Naive thymus-derived CD8-positive, alpha-beta T cell (primary cell): ENCODE measurements around the gene RHOBTB3. TPM values are rescaled to one million over a fixed set of nuclear protein-coding genes. Genes with fewer than 3 reads are reported as not detected.

Source experiments
- ATAC-seq, 2 donors: fragments of 150-1000 bp; cut with Tn5 transposase in 1 of 2; sonication (Bioruptor Pico), chemical (Tn5 transposase) in 1 of 2; 1 replicate in 1 of 2; 2 replicates in 1 of 2; pipeline ENCODE4 v1.10.0; 2021; ENCODE audit warnings: mild to moderate bottlenecking in 2 of 2, moderate library complexity in 2 of 2
- POLR2A ChIA-PET: fragments of 350-600 bp; sonication (Branson Sonifier 250); formaldehyde crosslinking; loops from one replicate; lab custom pipeline; 2021; ENCODE audit warnings: antibody characterized with exemption; lab: Charles Lee
- DNase-seq, 10 donors: peaks; one replicate each; pipeline versions ENCODE4 v3.0.0 to v3.0.0-alpha.2; 2020 to 2022
- H3K27ac Mint-ChIP-seq, 10 donors: one replicate each; pipeline ENCODE4 v1.8.0; 2020 to 2022; ENCODE audit warnings: mild to moderate bottlenecking in 10 of 10, mixed read lengths in 10 of 10, moderate library complexity in 4 of 10, inconsistent platforms in 1 of 10
- H3K27me3 Mint-ChIP-seq, 5 donors: one replicate each; pipeline ENCODE4 v1.8.0; 2021 to 2022; ENCODE audit warnings: mixed read lengths in 5 of 5
- H3K36me3 Mint-ChIP-seq, 3 donors: one replicate each; pipeline ENCODE4 v1.8.0; 2020 to 2022; ENCODE audit warnings: mixed read lengths in 3 of 3, mild to moderate bottlenecking in 2 of 3, inconsistent platforms in 1 of 3
- H3K4me1 Mint-ChIP-seq, 4 donors: one replicate each; pipeline ENCODE4 v1.8.0; 2021 to 2022; ENCODE audit warnings: mixed read lengths in 4 of 4
- H3K4me3 Mint-ChIP-seq, 10 donors: one replicate each; pipeline ENCODE4 v1.8.0; 2020 to 2022; ENCODE audit warnings: mild to moderate bottlenecking in 10 of 10, mixed read lengths in 10 of 10, moderate library complexity in 6 of 10, inconsistent platforms in 1 of 10
- H3K9me3 Mint-ChIP-seq, 9 donors: one replicate each; pipeline ENCODE4 v1.8.0; 2020 to 2022; ENCODE audit warnings: mixed read lengths in 9 of 9, mild to moderate bottlenecking in 3 of 9, inconsistent platforms in 1 of 9, moderate library complexity in 1 of 9
- polyA plus RNA-seq, 3 donors: library from polyadenylated mRNA; unstranded; fragments of 300-500 nt; fragmentation: Illumina TruSeq; gene quantifications; one replicate each; pipeline ENCODE4 v1.2.3, GENCODE V29; 2021
- total RNA-seq, 8 experiments: library from RNA in 2 of 8; stranded (reverse) in 2 of 8; gene quantifications; one replicate each; pipeline ENCODE4 v1.2.3 and lab custom pipeline; 2021 to 2026

The RHOBTB3 gene
- total and polyA plus RNA-seq, 5 experiments from 2014 or later: 0.25 to 2.9 (median 0.60) TPM

DNA sequence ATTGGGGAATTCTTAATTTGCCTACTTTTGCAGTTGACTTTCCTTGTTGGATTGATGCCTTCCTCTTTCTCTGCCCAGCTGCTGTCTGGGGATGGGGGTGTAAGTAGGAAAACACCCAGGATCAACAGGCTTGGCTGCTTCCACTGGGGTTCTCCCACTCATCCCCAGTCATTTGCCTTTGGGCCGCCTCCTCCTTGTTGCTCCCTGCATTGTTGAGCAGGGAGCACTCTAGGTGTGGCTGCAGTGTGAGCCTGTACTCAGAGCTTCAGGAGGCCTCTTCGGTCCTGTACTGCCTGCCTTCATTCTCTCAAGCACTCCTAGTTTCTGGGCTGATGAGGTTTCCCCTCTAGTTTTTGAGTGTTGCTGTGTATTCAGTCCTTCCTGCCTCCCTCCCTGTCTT is 12.1 kb downstream of the RHOBTB3 start:
- no peaks in the 10 kb centered on the region for H3K9me3 Mint-ChIP-seq
- peaks cover 0 to 6% (median 0%) of the 10 kb centered on the region in 4 donors for H3K4me1 Mint-ChIP-seq
- no peak overlapping the region for H3K4me3 Mint-ChIP-seq
- H3K27me3 Mint-ChIP-seq: peaks cover 0 to 5% (median under 1%) of the 10 kb centered on the region in 5 donors
- POLR2A ChIA-PET: interaction anchor here (0.6 kb wide), 1 partner anchor 19 kb away, joined by 7 read pairs; no protein-coding TSS in a partner anchor
- no peaks in the 10 kb centered on the region for H3K36me3 Mint-ChIP-seq
- H3K27ac Mint-ChIP-seq: no peak overlapping the region
- DNase-seq (no peak), ATAC-seq (no peak)

DNA sequence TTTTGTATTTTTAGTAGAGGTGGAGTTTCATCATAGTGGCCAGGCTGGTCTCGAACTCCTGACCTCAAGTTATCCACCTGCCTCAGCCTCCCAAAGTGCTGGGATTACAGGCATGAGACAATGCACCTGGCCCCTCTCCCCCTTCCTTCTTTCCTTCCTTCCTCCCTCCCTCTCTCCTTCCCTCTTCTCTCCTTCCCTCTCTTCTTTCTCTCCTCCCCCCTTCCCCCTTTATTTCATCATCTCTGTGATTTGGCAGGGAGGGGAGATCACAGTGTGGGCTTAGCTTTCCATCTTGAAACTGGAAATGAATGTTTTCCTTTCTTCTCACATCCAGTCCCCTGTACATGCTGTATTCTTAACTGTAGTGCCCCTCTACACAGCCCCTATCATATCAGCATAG is 12.7 kb downstream of the RHOBTB3 start:
- ATAC-seq (no peak), DNase-seq (no peak)
- H3K4me3 Mint-ChIP-seq: no peak overlapping the region
- no peaks in the 10 kb centered on the region for H3K9me3 Mint-ChIP-seq
- H3K36me3 Mint-ChIP-seq: no peaks in the 10 kb centered on the region
- peaks cover 0 to 3% (median 0%) of the 10 kb centered on the region in 5 donors for H3K27me3 Mint-ChIP-seq
- H3K4me1 Mint-ChIP-seq: peaks cover 0 to 6% (median 0%) of the 10 kb centered on the region in 4 donors
- H3K27ac Mint-ChIP-seq: no peak overlapping the region
- POLR2A ChIA-PET: interaction anchor here (0.6 kb wide), 1 partner anchor 18 kb away, joined by 7 read pairs; no protein-coding TSS in a partner anchor

- ATAC-seq (no peak), DNase-seq (no peak)
- POLR2A ChIA-PET: no interaction called here
- no peak overlapping the region for H3K27ac Mint-ChIP-seq
- H3K4me1 Mint-ChIP-seq: no peaks in the 10 kb centered on the region
- no peaks in the 10 kb centered on the region for H3K36me3 Mint-ChIP-seq
- H3K27me3 Mint-ChIP-seq: no peaks in the 10 kb centered on the region
- no peak overlapping the region for H3K4me3 Mint-ChIP-seq
- no peaks in the 10 kb centered on the region for H3K9me3 Mint-ChIP-seq
Observed at GRCh38 chr5:95746194-95746593, 15.1 kb downstream of the RHOBTB3 start.

GRCh38 chr5:95746722-95747679 is 15.9 kb downstream of the RHOBTB3 start:
- POLR2A ChIA-PET: no interaction called here
- no peaks in the 10 kb centered on the region for H3K4me1 Mint-ChIP-seq
- ATAC-seq: no peak
- H3K4me3 Mint-ChIP-seq: no peak overlapping the region
- DNase-seq: no peak
- H3K9me3 Mint-ChIP-seq: no peaks in the 10 kb centered on the region
- H3K36me3 Mint-ChIP-seq: no peaks in the 10 kb centered on the region
- H3K27me3 Mint-ChIP-seq: no peaks in the 10 kb centered on the region
- peak overlapping the region in 1 of 10 donors; percentile 60 for H3K27ac Mint-ChIP-seq

DNA sequence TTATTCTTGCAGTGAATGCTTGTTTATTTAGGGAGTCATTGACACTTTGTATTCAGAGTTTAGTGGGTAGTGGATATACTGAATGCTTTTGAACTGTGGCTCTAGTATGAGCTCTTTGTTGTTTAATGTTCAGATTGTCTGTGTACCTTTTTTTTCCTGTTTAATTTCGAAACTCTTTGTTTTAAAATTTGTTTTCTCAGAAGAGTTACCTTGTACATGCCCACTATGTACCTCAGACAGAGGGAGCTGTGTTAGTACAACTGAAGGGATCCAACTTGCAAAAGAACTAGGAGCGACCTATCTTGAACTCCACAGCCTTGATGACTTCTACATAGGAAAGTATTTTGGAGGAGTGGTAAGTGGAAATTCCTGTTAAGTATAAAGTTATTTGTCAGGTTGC is 17.0 kb downstream of the RHOBTB3 start:
- H3K4me1 Mint-ChIP-seq: no peaks in the 10 kb centered on the region
- POLR2A ChIA-PET: no interaction called here

GRCh38 chr5:95754545-95754944 is 23.4 kb downstream of the RHOBTB3 start:
- no peak for ATAC-seq
- H3K4me3 Mint-ChIP-seq: no peak overlapping the region
- POLR2A ChIA-PET: no interaction called here
- no peak overlapping the region for H3K27ac Mint-ChIP-seq
- H3K36me3 Mint-ChIP-seq: no peaks in the 10 kb centered on the region
- H3K9me3 Mint-ChIP-seq: no peaks in the 10 kb centered on the region
- peaks cover 0 to 12% (median under 1%) of the 10 kb centered on the region in 4 donors for H3K4me1 Mint-ChIP-seq
- H3K27me3 Mint-ChIP-seq: no peaks in the 10 kb centered on the region
- no peak for DNase-seq

More for the DNA sequence above, 17.0 kb downstream of the RHOBTB3 start:
- Mint-ChIP-seq H3K9me3 (no peaks in the 10 kb centered on the region), H3K27ac (no peak overlapping the region), H3K27me3 (no peaks in the 10 kb centered on the region), H3K36me3 (no peaks in the 10 kb centered on the region), H3K4me3 (no peak overlapping the region)
- DNase-seq (no peak), ATAC-seq (no peak)

GRCh38 chr5:95759005-95759404 is 27.9 kb downstream of the RHOBTB3 start:
- DNase-seq: no peak
- H3K4me3 Mint-ChIP-seq: peak overlapping the region in 1 of 10 donors; percentile 65
- POLR2A ChIA-PET: no interaction called here
- no peaks in the 10 kb centered on the region for H3K9me3 Mint-ChIP-seq
- H3K36me3 Mint-ChIP-seq: no peaks in the 10 kb centered on the region
- peak overlapping the region in 2 of 10 donors; percentile 63 to 92 for H3K27ac Mint-ChIP-seq
- H3K27me3 Mint-ChIP-seq: no peaks in the 10 kb centered on the region
- ATAC-seq: no peak
- H3K4me1 Mint-ChIP-seq: peaks cover 7 to 43% (median 22%) of the 10 kb centered on the region in 4 donors

DNA sequence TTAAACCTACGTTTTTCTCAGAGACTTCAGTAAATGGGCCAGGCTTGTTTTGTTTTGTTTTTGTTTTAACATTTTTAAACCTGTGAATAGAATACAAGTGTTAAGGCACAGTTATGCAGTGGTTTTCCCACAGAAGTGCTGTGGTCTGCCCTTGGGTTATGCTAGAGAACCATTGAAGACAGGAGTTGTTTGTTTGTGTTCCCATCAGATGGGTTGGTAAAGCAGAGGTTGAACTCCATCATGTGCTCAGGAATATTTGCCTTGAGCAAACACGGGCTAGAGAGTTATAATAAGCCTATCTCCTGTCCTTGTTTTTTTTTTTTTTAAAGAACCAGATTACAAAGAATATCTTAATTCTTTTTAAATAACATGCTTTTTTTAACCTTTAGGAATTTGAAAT is 28.5 kb downstream of the RHOBTB3 start:
- POLR2A ChIA-PET: interaction anchor here (0.5 kb wide), 1 partner anchor 1423 kb away, joined by 3 read pairs; the partner anchor contains the start of gene RIOK2
- no peak for DNase-seq
- ATAC-seq: no peak
- peak overlapping the region in 5 of 10 donors; percentile 48 to 92 (median 90) for H3K27ac Mint-ChIP-seq
- H3K9me3 Mint-ChIP-seq: no peaks in the 10 kb centered on the region
- H3K4me1 Mint-ChIP-seq: peaks cover 7 to 43% (median 22%) of the 10 kb centered on the region in 4 donors
- no peaks in the 10 kb centered on the region for H3K36me3 Mint-ChIP-seq
- H3K4me3 Mint-ChIP-seq: peak overlapping the region in 4 of 10 donors; percentile 8 to 76 (median 18)
- H3K27me3 Mint-ChIP-seq: no peaks in the 10 kb centered on the region

- POLR2A ChIA-PET: interaction anchor here (0.5 to 0.7 kb wide), 2 partner anchors 74 to 1422 kb away, joined by 3 to 4 read pairs; partner anchors contain the start of gene RIOK2
- peak in 3 of 10 donors; percentile 31 to 35 (median 32) for DNase-seq
Observed at GRCh38 chr5:95760273-95761191, 29.4 kb downstream of the RHOBTB3 start.

DNA sequence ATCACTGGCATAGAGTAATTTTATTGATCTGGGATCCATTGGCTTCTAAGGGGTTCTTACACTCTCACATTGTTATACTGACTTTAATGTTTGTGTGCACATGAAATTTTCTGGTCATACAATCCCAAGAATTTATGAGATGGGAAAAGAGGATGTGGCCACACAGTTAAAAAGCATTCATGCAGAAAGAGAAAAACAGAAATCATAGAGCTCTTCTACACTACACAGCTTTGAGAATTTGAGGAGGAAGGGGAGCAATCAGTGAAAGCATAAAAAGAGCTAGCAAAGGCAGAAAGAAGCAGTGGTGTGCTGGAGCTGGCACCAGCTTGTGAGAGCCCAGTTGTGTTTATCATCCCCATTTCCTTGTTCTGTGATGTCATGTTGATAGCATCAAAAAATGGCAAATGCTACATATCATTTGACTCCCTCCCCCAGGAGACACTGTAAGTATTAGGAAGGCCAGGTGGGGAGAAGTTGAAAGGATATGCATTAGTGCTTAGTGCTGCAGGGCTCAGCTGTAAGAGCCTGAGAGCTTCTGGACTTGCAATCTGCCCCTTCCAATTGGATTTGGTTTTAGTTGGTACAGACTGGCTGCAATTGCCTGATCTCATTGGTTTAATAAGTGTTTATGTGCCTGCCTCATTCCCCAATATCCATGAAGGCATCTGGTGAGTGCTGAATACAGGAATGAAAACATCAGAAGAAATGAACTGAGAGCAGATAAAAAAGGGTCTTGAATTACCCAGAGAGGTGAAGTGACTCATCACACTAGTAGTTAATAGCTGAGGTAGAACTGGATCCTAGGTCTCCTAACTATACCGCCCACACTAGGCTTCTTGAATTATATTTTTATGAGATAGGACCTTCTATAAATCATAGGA is 30.9 kb downstream of the RHOBTB3 start:
- peaks cover 9 to 43% (median 22%) of the 10 kb centered on the region in 4 donors for H3K4me1 Mint-ChIP-seq
- no peak for ATAC-seq
- H3K27ac Mint-ChIP-seq: peak overlapping the region; percentile 1 to 91 (median 56)
- H3K27me3 Mint-ChIP-seq: no peaks in the 10 kb centered on the region
- H3K36me3 Mint-ChIP-seq: no peaks in the 10 kb centered on the region
- peak overlapping the region in 7 of 10 donors; percentile 2 to 76 (median 20) for H3K4me3 Mint-ChIP-seq
- POLR2A ChIA-PET: interaction anchor here (0.6 to 0.7 kb wide), 2 partner anchors 18 to 154 kb away, joined by 4 to 7 read pairs; no protein-coding TSS in a partner anchor
- no peak for DNase-seq
- no peaks in the 10 kb centered on the region for H3K9me3 Mint-ChIP-seq

More at GRCh38 chr5:95760273-95761191, 29.4 kb downstream of the RHOBTB3 start:
- Mint-ChIP-seq H3K4me1 (peaks cover 7 to 43% (median 22%) of the 10 kb centered on the region in 4 donors), H3K36me3 (no peaks in the 10 kb centered on the region), H3K9me3 (no peaks in the 10 kb centered on the region), H3K27me3 (no peaks in the 10 kb centered on the region), H3K4me3 (peak overlapping the region; percentile 56 to 88 (median 78)), H3K27ac (peak overlapping the region; percentile 71 to 92 (median 89))
- peak; percentile 85 to 92 for ATAC-seq

DNA sequence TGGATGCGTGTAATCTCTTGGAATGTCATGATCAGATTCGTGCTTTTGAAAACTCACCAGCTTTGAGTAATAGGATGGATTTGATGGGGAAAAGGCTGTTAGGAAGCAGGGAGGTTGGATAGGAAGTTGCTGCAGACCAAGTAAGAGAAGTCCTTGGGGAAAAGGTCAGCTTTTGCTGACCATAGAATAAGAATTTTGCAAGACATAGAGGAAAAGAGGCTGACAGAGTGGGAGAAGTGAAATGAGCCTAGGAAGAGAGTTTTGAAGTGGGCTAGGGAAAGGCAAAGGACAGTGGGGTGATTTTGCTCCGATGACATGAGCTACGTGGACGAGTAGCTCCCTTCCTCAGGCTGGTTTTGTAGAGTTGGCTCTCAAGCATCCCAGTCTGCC is 31.5 kb downstream of the RHOBTB3 start:
- no peak overlapping the region for H3K4me3 Mint-ChIP-seq
- peak overlapping the region in 2 of 10 donors; percentile 3 to 17 for H3K27ac Mint-ChIP-seq
- POLR2A ChIA-PET: interaction anchor here (0.6 kb wide), 1 partner anchor 19 kb away, joined by 7 read pairs; no protein-coding TSS in a partner anchor
- no peaks in the 10 kb centered on the region for H3K9me3 Mint-ChIP-seq
- ATAC-seq: no peak
- no peak for DNase-seq
- H3K36me3 Mint-ChIP-seq: no peaks in the 10 kb centered on the region
- peaks cover 9 to 43% (median 22%) of the 10 kb centered on the region in 4 donors for H3K4me1 Mint-ChIP-seq
- no peaks in the 10 kb centered on the region for H3K27me3 Mint-ChIP-seq
